HepG2 (cell line): ENCODE data around the gene HSD11B1L. TPM values are rescaled to one million over a fixed set of nuclear protein-coding genes. Genes with fewer than 3 reads are reported as not detected.

ENCODE experiments used
- ETV5 ChIP-seq: IDR thresholded peaks from 2 replicates; pipeline ENCODE4 v1.6.1; 2018; ENCODE audit warnings: missing biosample characterization, missing genetic modification reagents, inconsistent platforms, borderline replicate concordance
- FOXA1 ChIP-seq, 2 experiments: fragments of 450-650 bp in 1 of 2; sonication (generic) in 1 of 2; formaldehyde crosslinking in 1 of 2; IDR thresholded peaks; 2 replicates each; pipeline versions ENCODE4 v1.4.0 to v1.6.1; 2016 to 2020; ENCODE audit warnings: missing genetic modification reagents in 1 of 2
- GABPB1 ChIP-seq: IDR thresholded peaks from 2 replicates; pipeline ENCODE4 v1.6.1; 2016; ENCODE audit warnings: mild to moderate bottlenecking, missing genetic modification reagents, moderate library complexity, missing compliant biosample characterization
- KIAA2018 ChIP-seq: sonication (generic); formaldehyde crosslinking; IDR thresholded peaks from 2 replicates; pipeline ENCODE4 v1.5.0; 2020; ENCODE audit warnings: mild to moderate bottlenecking, missing genetic modification reagents, borderline replicate concordance
- MXI1 ChIP-seq: IDR thresholded peaks from 3 replicates; pipeline ENCODE4 v1.6.1; 2012; ENCODE audit warnings: low read depth, low read length, inconsistent platforms, borderline replicate concordance
- NFIC ChIP-seq: IDR thresholded peaks from 2 replicates; pipeline ENCODE4 v1.6.1; 2012; ENCODE audit warnings: mild to moderate bottlenecking, low read length, inconsistent platforms
- PBX3 ChIP-seq: sonication (generic); formaldehyde crosslinking; IDR thresholded peaks from 2 replicates; pipeline ENCODE4 v1.8.1; 2023; ENCODE audit warnings: missing genetic modification reagents, inconsistent platforms, borderline replicate concordance
- RBFOX2 ChIP-seq: fragments of 200-400 bp; formaldehyde crosslinking; IDR thresholded peaks from 2 replicates; pipeline ENCODE4 v1.6.1; 2017; ENCODE audit warnings: low read depth, mild to moderate bottlenecking, low read length
- SMAD1 ChIP-seq: sonication (generic); formaldehyde crosslinking; IDR thresholded peaks from 2 replicates; pipeline ENCODE4 v1.4.0; 2020; ENCODE audit warnings: missing genetic modification reagents, low read depth, mild to moderate bottlenecking, borderline replicate concordance
- SOX6 ChIP-seq, 2 experiments: fragments of 450-650 bp in 1 of 2; sonication (generic) in 1 of 2; formaldehyde crosslinking in 1 of 2; IDR thresholded peaks; 2 replicates each; pipeline versions ENCODE4 v1.4.0 to v1.6.1; 2017 to 2020; ENCODE audit warnings: antibody characterized with exemption in 1 of 2, mild to moderate bottlenecking in 1 of 2, missing genetic modification reagents in 1 of 2
- SRY ChIP-seq: sonication (generic); formaldehyde crosslinking; IDR thresholded peaks from 2 replicates; pipeline ENCODE4 v1.8.0; 2022; ENCODE audit warnings: mild to moderate bottlenecking, missing genetic modification reagents
- ZNF264 ChIP-seq: sonication (generic); formaldehyde crosslinking; IDR thresholded peaks from 2 replicates; pipeline ENCODE4 v1.4.0; 2020; ENCODE audit warnings: missing genetic modification reagents
- ZNF335 ChIP-seq: sonication (generic); formaldehyde crosslinking; IDR thresholded peaks from 2 replicates; pipeline ENCODE4 v1.4.0; 2020; ENCODE audit warnings: missing genetic modification reagents
- ZNF33B ChIP-seq: sonication (generic); formaldehyde crosslinking; IDR thresholded peaks from 2 replicates; pipeline ENCODE4 v1.5.1; 2020; ENCODE audit warnings: mild to moderate bottlenecking, missing genetic modification reagents
- ZNF776 ChIP-seq: sonication (generic); formaldehyde crosslinking; IDR thresholded peaks from 2 replicates; pipeline ENCODE4 v1.4.0; 2020; ENCODE audit warnings: mild to moderate bottlenecking, missing genetic modification reagents
- ZNF780A ChIP-seq: sonication (generic); formaldehyde crosslinking; IDR thresholded peaks from 2 replicates; pipeline ENCODE4 v1.8.0; 2022; ENCODE audit warnings: mild to moderate bottlenecking, missing genetic modification reagents, moderate library complexity
- ZNF878 ChIP-seq: sonication (generic); formaldehyde crosslinking; IDR thresholded peaks from 2 replicates; pipeline ENCODE4 v1.8.1; 2023; ENCODE audit warnings: mild to moderate bottlenecking, missing genetic modification reagents, moderate library complexity
- polyA plus RNA-seq, 8 experiments: library from polyadenylated mRNA; depleted of rRNA in 3 of 8; stranded (reverse) in 7 of 8; unstranded in 1 of 8; fragments of >200 nt; fragmentation: Illumina TruSeq in 4 of 8; extraction: Trizol in 4 of 8; gene quantifications; 2 replicates each; pipeline versions ENCODE4 v1.2.1 to v1.2.3, GENCODE V29; 2011 to 2016; ENCODE audit warnings: low read depth in 4 of 8, missing spikeins in 1 of 8, mixed read lengths in 1 of 8; ENCODE audit not compliant: insufficient read depth in 1 of 8
- total RNA-seq, 5 experiments: library from RNA; depleted of rRNA; stranded (reverse); fragments of >200 nt; fragmentation: Illumina TruSeq; extraction: Trizol; gene quantifications; 2 replicates each; pipeline ENCODE4 v1.2.3, GENCODE V29; 2016; ENCODE audit warnings: low read depth in 1 of 5
- TF ChIP-seq, protein P1 (sequence below): sonication (generic); formaldehyde crosslinking; IDR thresholded peaks from 2 replicates; pipeline ENCODE4 v1.5.0; 2020; ENCODE audit warnings: mild to moderate bottlenecking, missing genetic modification reagents

HSD11B1L gene
- total and polyA plus RNA-seq, 2 of the 13 experiments (the other 11 are each of a cell fraction or from before 2014, with no cell fraction given), result 2.8 to 3.9 TPM

DNA sequence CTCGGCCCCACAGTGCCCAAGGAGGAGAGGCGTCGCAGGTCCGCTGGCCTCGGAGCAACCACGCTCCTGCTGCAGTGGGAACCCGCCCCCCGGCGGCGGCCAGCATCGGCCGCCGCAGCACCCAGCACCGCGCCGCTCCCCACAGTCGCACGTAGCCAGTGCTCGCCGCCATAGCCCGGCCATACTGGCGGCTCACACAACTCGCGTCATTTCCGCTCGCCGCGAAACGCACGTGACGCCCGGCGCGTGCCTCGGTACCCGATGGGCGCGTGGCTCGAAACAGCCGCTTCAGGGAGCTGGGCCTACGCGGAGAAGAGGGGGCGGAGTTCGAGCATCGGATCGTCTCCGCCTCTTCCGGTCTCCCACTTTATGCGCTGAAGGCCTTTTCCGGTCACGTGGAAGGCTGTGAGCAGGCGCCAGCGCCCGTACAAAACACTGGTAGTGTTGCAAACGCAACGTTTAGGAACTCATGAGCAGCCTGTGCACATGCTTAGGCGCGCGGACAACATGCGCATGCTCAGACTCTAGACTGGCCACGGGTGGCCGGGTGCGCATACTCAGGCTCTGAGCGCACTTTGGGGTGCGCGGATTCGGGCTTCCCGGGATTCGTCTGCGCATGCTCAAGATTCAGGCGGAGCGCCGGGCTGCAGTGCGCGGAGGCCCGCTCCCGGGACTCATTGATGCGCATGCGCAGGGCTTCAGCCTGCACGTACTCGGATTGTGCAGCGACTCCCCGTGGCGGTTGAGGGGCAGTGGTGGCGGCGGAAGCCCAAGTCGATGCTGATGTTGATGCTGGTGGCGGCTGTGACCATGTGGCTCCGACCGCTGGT, 39.3 kb downstream of the HSD11B1L start, which contains the start of the genes CATSPERD and LONP1 (continued):
- TF ChIP-seq KIAA2018 (CRISPR knock-in tag) (no peak), ETV5 (CRISPR knock-in tag) (peak; percentile 95), GABPB1 (peak; percentile 97), SRY (CRISPR knock-in tag) (peak; percentile 88), SMAD1 (CRISPR knock-in tag) (peak; percentile 88; the same call in 1 of the 2 replicates), NFIC (no peak), PBX3 (0 out of 2 replicates have a peak, but pooled peaks have one; percentile 74), ZNF33B (CRISPR knock-in tag) (0 out of 2 replicates have a peak, but pooled peaks have one; percentile 24), SOX6 (IDR thresholded peaks at IDR 0.05) (no peak), SOX6 (CRISPR knock-in tag; IDR thresholded peaks at IDR 0.05) (peak; percentile 72), FOXA1 (IDR thresholded peaks at IDR 0.05) (no peak), FOXA1 (CRISPR knock-in tag; IDR thresholded peaks at IDR 0.05) (peak; percentile 54), RBFOX2 (peak; percentile 98), ZNF264 (CRISPR knock-in tag) (peak; percentile 70; the same call in 1 of the 2 replicates), ZNF878 (CRISPR knock-in tag) (0 out of 2 replicates have a peak, but pooled peaks have one; percentile 77), ZNF780A (CRISPR knock-in tag) (peak; percentile 93; the same call in 1 of the 2 replicates), ZNF335 (CRISPR knock-in tag) (peak; percentile 94), MXI1 (peak; percentile 98; the same call in 2 of the 3 replicates), ZNF776 (CRISPR knock-in tag) (0 out of 2 replicates have a peak, but pooled peaks have one; percentile 10)
- TF ChIP-seq, protein P1, sequence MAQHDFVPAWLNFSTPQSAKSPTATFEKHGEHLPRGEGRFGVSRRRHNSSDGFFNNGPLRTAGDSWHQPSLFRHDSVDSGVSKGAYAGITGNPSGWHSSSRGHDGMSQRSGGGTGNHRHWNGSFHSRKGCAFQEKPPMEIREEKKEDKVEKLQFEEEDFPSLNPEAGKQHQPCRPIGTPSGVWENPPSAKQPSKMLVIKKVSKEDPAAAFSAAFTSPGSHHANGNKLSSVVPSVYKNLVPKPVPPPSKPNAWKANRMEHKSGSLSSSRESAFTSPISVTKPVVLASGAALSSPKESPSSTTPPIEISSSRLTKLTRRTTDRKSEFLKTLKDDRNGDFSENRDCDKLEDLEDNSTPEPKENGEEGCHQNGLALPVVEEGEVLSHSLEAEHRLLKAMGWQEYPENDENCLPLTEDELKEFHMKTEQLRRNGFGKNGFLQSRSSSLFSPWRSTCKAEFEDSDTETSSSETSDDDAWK (CRISPR knock-in tag), result no peak
